HCT116 (cell line): ENCODE measurements around the gene ATF7IP. TPM values are rescaled to one million over a fixed set of nuclear protein-coding genes. Genes with fewer than 3 reads are reported as not detected.

Source experiments
- ATAC-seq: fragments of 200-7000 bp; cut with Tn5 transposase; 2 replicates; pipeline ENCODE4 v1.9.1; 2020; ENCODE audit warnings: mild to moderate bottlenecking, moderate library complexity
- BruUV-seq: library from RNA; stranded (reverse); fragments of 400-500 nt; replicated peaks from 2 replicates; lab custom pipeline; 2021; lab: Mats Ljungman, UMichigan
- CTCF ChIA-PET: fragments of 300-600 bp; sonication (Branson Sonifier 250); formaldehyde crosslinking; loops from one replicate; lab custom pipeline; 2021; ENCODE audit warnings: antibody characterized with exemption; lab: Charles Lee
- POLR2A ChIA-PET: fragments of 300-600, 350-600 bp; sonication (Branson Sonifier 250); formaldehyde crosslinking; loops from one replicate; lab custom pipeline; 2021; ENCODE audit warnings: antibody characterized with exemption; lab: Charles Lee
- RAD21 ChIA-PET, 2 experiments: fragments of 300-600 bp; sonication (Branson Sonifier 250); formaldehyde crosslinking; loops; one replicate each; lab custom pipeline; 2023; ENCODE audit warnings: low total read pairs in 2 of 2; ENCODE audit not compliant: uncharacterized antibody in 2 of 2, unreplicated experiment in 2 of 2, low non-redundant PET in 1 of 2; lab: Charles Lee
- DNase-seq: peaks from one replicate; pipeline ENCODE4 v3.0.0-alpha.2; 2010; ENCODE audit warnings: low read depth, low spot score
- H2AFZ ChIP-seq: fragments of 200-600 bp; shearing (Covaris generic), sonication (generic); 2 replicates; pipeline ENCODE4 v1.6.1; 2017; ENCODE audit warnings: low read depth, mixed run types, mixed read lengths, antibody characterized with exemption, low read length; ENCODE audit not compliant: poor library complexity, severe bottlenecking
- H3K27ac ChIP-seq: 2 replicates; pipeline ENCODE4 v1.5.1; 2012; ENCODE audit warnings: low read depth, low read length
- H3K27me3 ChIP-seq: fragments of 200-600 bp; sonication (generic); 2 replicates; pipeline ENCODE4 v1.6.1; 2016; ENCODE audit warnings: mixed run types, low read length, mixed read lengths; ENCODE audit not compliant: insufficient read depth
- H3K36me3 ChIP-seq, 2 experiments: fragments of 200-500 bp in 1 of 2; fragments of 200-600 bp in 1 of 2; sonication (Bioruptor generic) in 1 of 2; sonication (generic) in 1 of 2; 2 replicates each; pipeline versions ENCODE4 v1.5.1 to v1.6.1; 2014 to 2016; ENCODE audit warnings: low read length in 2 of 2, inconsistent platforms in 1 of 2, mixed read lengths in 1 of 2, mixed run types in 1 of 2; ENCODE audit not compliant: insufficient read depth in 2 of 2, control insufficient read depth in 1 of 2
- H3K4me1 ChIP-seq, 2 experiments: fragments of 200-600 bp in 1 of 2; sonication (generic) in 1 of 2; 2 replicates each; pipeline versions ENCODE4 v1.5.1 to v1.6.1; 2012 to 2017; ENCODE audit warnings: low read length in 2 of 2, inconsistent platforms in 1 of 2, mild to moderate bottlenecking in 1 of 2, mixed read lengths in 1 of 2, mixed run types in 1 of 2, moderate library complexity in 1 of 2; ENCODE audit not compliant: insufficient read depth in 2 of 2, control insufficient read depth in 1 of 2
- H3K4me2 ChIP-seq: fragments of 200-600 bp; sonication (generic); 2 replicates; pipeline ENCODE4 v1.6.1; 2017; ENCODE audit warnings: mixed run types, low read length, mixed read lengths
- H3K4me3 ChIP-seq, 2 experiments: fragments of 200-600 bp in 1 of 2; sonication (generic) in 1 of 2; replicated peaks in 1 of 2; 2 replicates each; pipeline ENCODE4 v1.5.1; 2011 to 2016; ENCODE audit warnings: low read length in 2 of 2, control low read depth in 1 of 2, low read depth in 1 of 2, mild to moderate bottlenecking in 1 of 2, mixed read lengths in 1 of 2, mixed run types in 1 of 2
- H3K79me2 ChIP-seq: fragments of 200-600 bp; sonication (generic); 2 replicates; pipeline ENCODE4 v1.6.1; 2017; ENCODE audit warnings: mild to moderate bottlenecking, mixed run types, low read length, moderate library complexity, mixed read lengths; ENCODE audit not compliant: insufficient read depth
- H3K9ac ChIP-seq: fragments of 200-600 bp; sonication (generic); 2 replicates; pipeline ENCODE4 v1.6.1; 2016; ENCODE audit warnings: low read length, mixed read lengths
- H3K9me2 ChIP-seq: fragments of 200-600 bp; sonication (generic), shearing (Covaris generic); 2 replicates; pipeline ENCODE4 v1.6.1; 2017; ENCODE audit warnings: mixed run types, mild to moderate bottlenecking, moderate library complexity; ENCODE audit not compliant: insufficient read depth
- H3K9me3 ChIP-seq, 2 experiments: fragments of 200-500 bp in 1 of 2; fragments of 200-600 bp in 1 of 2; sonication (Bioruptor generic) in 1 of 2; sonication (generic) in 1 of 2; 2 replicates each; pipeline ENCODE4 v1.6.1; 2014 to 2017; ENCODE audit warnings: low read length in 2 of 2, mixed read lengths in 2 of 2, inconsistent platforms in 1 of 2, low read depth in 1 of 2, mild to moderate bottlenecking in 1 of 2, mixed run types in 1 of 2, moderate library complexity in 1 of 2; ENCODE audit not compliant: control insufficient read depth in 1 of 2, insufficient read depth in 1 of 2
- H4K20me1 ChIP-seq: fragments of 200-600 bp; sonication (generic), shearing (Covaris generic); 2 replicates; pipeline ENCODE4 v1.6.1; 2017; ENCODE audit warnings: mixed run types, mild to moderate bottlenecking, moderate library complexity; ENCODE audit not compliant: insufficient read depth
- EGR1 ChIP-seq: IDR thresholded peaks from 2 replicates; pipeline ENCODE4 v1.6.1; 2012; ENCODE audit warnings: low read depth
- ELF1 ChIP-seq: IDR thresholded peaks from 2 replicates; pipeline ENCODE4 v1.6.1; 2012; ENCODE audit warnings: low read depth, borderline replicate concordance
- EZH2phosphoT487 ChIP-seq: fragments of 200-600 bp; IDR thresholded peaks from 2 replicates; pipeline ENCODE4 v1.6.1; 2018; ENCODE audit warnings: antibody characterized with exemption, borderline replicate concordance
- JUND ChIP-seq: IDR thresholded peaks from 2 replicates; pipeline ENCODE4 v1.6.1; 2012
- SIN3A ChIP-seq: IDR thresholded peaks from 2 replicates; pipeline ENCODE4 v1.6.1; 2012; ENCODE audit warnings: low read depth
- SP1 ChIP-seq: IDR thresholded peaks from 2 replicates; pipeline ENCODE4 v1.6.1; 2012; ENCODE audit warnings: low read depth
- ZNF274 ChIP-seq: fragments of 200-500 bp; sonication (Bioruptor generic); IDR thresholded peaks from 2 replicates; pipeline ENCODE4 v1.6.1; 2014; ENCODE audit warnings: mild to moderate bottlenecking, low read depth, low read length, inconsistent platforms
- intact Hi-C: fragments of 100-400 bp; cut with micrococcal nuclease; formaldehyde crosslinking; loops from 2 replicates; pipeline ENCODE4 v1.10.0; 2022
- total RNA-seq: library from RNA; stranded (reverse); gene quantifications from one replicate; pipeline ENCODE4 v1.2.1, GENCODE V29; 2021; ENCODE audit not compliant: unreplicated experiment
- TF ChIP-seq, protein P1 (sequence below): IDR thresholded peaks from 2 replicates; pipeline ENCODE4 v1.6.1; 2012

Gene ATF7IP
- total RNA-seq, 1 experiment from 2014 or later = 38.6 TPM

DNA sequence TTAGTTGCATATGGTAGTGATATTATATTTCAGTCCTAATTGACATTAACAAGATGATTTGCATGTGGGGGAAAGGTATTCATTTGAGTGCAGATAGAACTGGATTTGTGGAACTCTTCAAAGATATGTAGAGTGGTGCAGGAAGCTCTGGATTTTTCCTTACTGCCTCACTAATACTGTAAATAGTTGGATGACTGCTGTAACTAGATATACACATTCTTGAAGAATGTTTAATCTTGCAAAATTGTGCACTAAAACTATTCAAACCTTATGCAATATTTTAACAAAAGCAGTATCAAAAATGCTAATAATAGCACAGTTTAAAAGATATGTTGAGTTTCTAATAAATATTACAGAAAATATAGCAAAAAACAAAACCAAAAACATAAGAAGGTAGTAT is 43.1 kb upstream of the ATF7IP start:
- no peaks in the 10 kb centered on the region for H3K27me3 ChIP-seq
- no peak for ATAC-seq

DNA sequence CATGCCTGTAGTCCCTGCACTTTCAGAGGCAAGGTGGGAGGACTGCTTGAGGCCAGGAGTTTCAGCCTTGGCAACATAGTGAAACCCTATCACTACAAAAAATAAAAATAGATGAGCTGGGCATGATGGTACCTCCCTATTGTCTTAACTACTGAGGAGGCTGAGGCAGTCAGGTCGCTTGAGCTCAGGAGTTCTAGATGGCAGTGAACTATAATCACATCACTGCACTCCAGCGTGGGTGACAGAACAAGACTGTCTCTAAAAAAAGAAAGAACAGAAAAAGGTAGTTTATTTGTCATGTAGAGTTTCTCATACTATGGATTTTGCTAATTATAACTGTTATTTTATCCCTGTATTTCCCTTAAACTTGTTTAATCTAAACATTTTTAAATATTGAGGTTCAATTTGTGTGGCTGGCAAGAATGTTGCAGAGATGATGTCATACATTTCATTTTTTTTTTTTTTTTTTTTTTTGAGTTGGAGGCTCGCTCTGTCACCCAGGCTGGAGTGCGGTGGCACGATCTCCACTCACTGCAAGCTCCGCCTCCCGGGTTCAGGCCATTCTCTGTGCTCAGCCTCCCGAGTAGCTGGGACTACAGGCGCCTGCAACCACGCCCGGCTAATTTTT is 39.7 kb upstream of the ATF7IP start:
- Histone ChIP-seq H3K27ac (no peak overlapping the region), H3K27me3 (no peaks in the 10 kb centered on the region), H3K36me3 (no peaks in the 10 kb centered on the region), H3K4me1 (no peaks in the 10 kb centered on the region), H3K4me2 (no peak overlapping the region), H3K9me2 (no peaks in the 10 kb centered on the region), H3K4me3 (no peak overlapping the region), H3K79me2 (no peaks in the 10 kb centered on the region), H3K9ac (no peak overlapping the region), H3K9me3 (no peaks in the 10 kb centered on the region), H2AFZ (no peak overlapping the region), H4K20me1 (no peaks in the 10 kb centered on the region)
- no peak for TF ChIP-seq EZH2phosphoT487
- TF ChIP-seq EGR1 = no peak
- TF ChIP-seq ZNF274 = no peak
- no peak for TF ChIP-seq SIN3A
- no peak for TF ChIP-seq JUND
- TF ChIP-seq, protein P1, sequence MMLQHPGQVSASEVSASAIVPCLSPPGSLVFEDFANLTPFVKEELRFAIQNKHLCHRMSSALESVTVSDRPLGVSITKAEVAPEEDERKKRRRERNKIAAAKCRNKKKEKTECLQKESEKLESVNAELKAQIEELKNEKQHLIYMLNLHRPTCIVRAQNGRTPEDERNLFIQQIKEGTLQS = no peak
- ChIA-PET CTCF (no interaction called here), RAD21 (no interaction called here), POLR2A (no interaction called here)
- BruUV-seq = no TSS peak
- DNase-seq (no peak), ATAC-seq (no peak)
- intact Hi-C loops = no loop called here

More for the DNA sequence above, 43.1 kb upstream of the ATF7IP start:
- POLR2A ChIA-PET = no interaction called here
- TF ChIP-seq SP1 = no peak
- no peak for TF ChIP-seq ELF1
- TF ChIP-seq, all 23 proteins: peak for 0
- no peak for DNase-seq
- Histone ChIP-seq H2AFZ (no peak overlapping the region), H3K9me2 (no peaks in the 10 kb centered on the region), H3K36me3 (no peaks in the 10 kb centered on the region), H4K20me1 (no peaks in the 10 kb centered on the region), H3K4me1 (peaks cover 4% of the 10 kb centered on the region in 2 experiments; a peak in 2 of 4 replicates), H3K4me2 (no peak overlapping the region), H3K9ac (no peak overlapping the region), H3K9me3 (no peaks in the 10 kb centered on the region), H3K4me3 (no peak overlapping the region), H3K27ac (no peak overlapping the region), H3K79me2 (no peaks in the 10 kb centered on the region)
- BruUV-seq = no TSS peak
- ChIA-PET RAD21 (no interaction called here), CTCF (no interaction called here)
- intact Hi-C loops = no loop called here
